Right atrium auricular region (tissue), 2 donors: ENCODE results near the gene PRCC. TPM values are rescaled to one million over a fixed set of nuclear protein-coding genes. Genes with fewer than 3 reads are reported as not detected.

Experiments
- DNase-seq: peaks from one replicate; pipeline ENCODE4 v3.0.0-alpha.2; 2019; ENCODE audit warnings: low spot score
- H3K27ac ChIP-seq, 2 donors: fragments of 200-600 bp; sonication (generic); 1 replicate in 1 of 2; 2 replicates in 1 of 2; pipeline ENCODE4 v1.5.1; 2016 to 2019
- H3K27me3 ChIP-seq, 2 donors: fragments of 200-600 bp; sonication (generic); one replicate each; pipeline versions ENCODE4 v1.5.1 to v1.6.0; 2017 to 2019
- H3K36me3 ChIP-seq: fragments of 200-600 bp; sonication (generic); one replicate; pipeline ENCODE4 v1.5.1; 2016
- H3K4me1 ChIP-seq, 2 donors: fragments of 200-600 bp; sonication (generic); one replicate each; pipeline versions ENCODE4 v1.5.1 to v1.6.0; 2017 to 2019
- H3K4me3 ChIP-seq, 2 donors: fragments of 200-600 bp; sonication (generic); 1 replicate in 1 of 2; 2 replicates in 1 of 2; pipeline ENCODE4 v1.5.1; 2017 to 2019; ENCODE audit warnings: mild to moderate bottlenecking in 1 of 2, moderate library complexity in 1 of 2
- H3K9me3 ChIP-seq, 2 donors: fragments of 200-600 bp; sonication (generic); one replicate each; pipeline ENCODE4 v1.5.1; 2019
- CTCF ChIP-seq, 2 donors: fragments of 200-600 bp; sonication (generic); IDR thresholded peaks; one replicate each; pipeline ENCODE4 v1.5.1; 2019; ENCODE audit warnings: antibody characterized with exemption in 2 of 2
- total RNA-seq, 2 donors: library from RNA; depleted of rRNA; stranded (reverse); fragments of >200 nt; gene quantifications; one replicate each; pipeline ENCODE4 v1.1.0, GENCODE V29; 2016

The PRCC gene
- total RNA-seq, 2 donors from 2014 or later: 29.8 to 34.3 TPM

- no peaks in the 10 kb centered on the region for H3K27me3 ChIP-seq
- peak overlapping the region; percentile 94 to 95 for H3K4me3 ChIP-seq
- peaks cover 0 to 62% of the 10 kb centered on the region in 2 donors for H3K4me1 ChIP-seq
- no peaks in the 10 kb centered on the region for H3K36me3 ChIP-seq
- peak overlapping the region; percentile 96 for H3K27ac ChIP-seq
- no peak for TF ChIP-seq CTCF (IDR thresholded peaks at IDR 0.05)
- DNase-seq: no peak
- H3K9me3 ChIP-seq: no peaks in the 10 kb centered on the region
Observed at GRCh38 chr1:156750191-156750672, 17.1 kb upstream of the PRCC start.

GRCh38 chr1:156750711-156751450 is 16.5 kb upstream of the PRCC start:
- H3K4me3 ChIP-seq: peak overlapping the region; percentile 94 to 95
- TF ChIP-seq CTCF (IDR thresholded peaks at IDR 0.05): no peak
- no peaks in the 10 kb centered on the region for H3K9me3 ChIP-seq
- peak overlapping the region; percentile 96 for H3K27ac ChIP-seq
- H3K27me3 ChIP-seq: no peaks in the 10 kb centered on the region
- DNase-seq: no peak
- H3K4me1 ChIP-seq: peaks cover 0 to 56% of the 10 kb centered on the region in 2 donors
- no peaks in the 10 kb centered on the region for H3K36me3 ChIP-seq

- Histone ChIP-seq H3K36me3 (no peaks in the 10 kb centered on the region), H3K27ac (peak within 1 kb of the TSS; percentile 96), H3K27me3 (no peaks in the 10 kb centered on the region), H3K4me3 (peak within 1 kb of the TSS; percentile 94 to 95), H3K4me1 (peaks cover 0 to 51% of the 10 kb centered on the region in 2 donors), H3K9me3 (no peaks in the 10 kb centered on the region)
- DNase-seq: no peak
- TF ChIP-seq CTCF (IDR thresholded peaks at IDR 0.05): no peak
Observed at GRCh38 chr1:156751451-156751756, 15.9 kb upstream of the PRCC start, which contains the start of gene HDGF. HDGF (minus strand) TSS chr1:156751675; CDS start chr1:156751429, 246 bp downstream.

GRCh38 chr1:156751757-156752481 is 15.4 kb upstream of the PRCC start:
- Histone ChIP-seq H3K27ac (peak overlapping the region; percentile 96), H3K36me3 (no peaks in the 10 kb centered on the region), H3K4me3 (peak overlapping the region; percentile 94 to 95), H3K9me3 (no peaks in the 10 kb centered on the region), H3K27me3 (no peaks in the 10 kb centered on the region), H3K4me1 (peaks cover 0 to 45% of the 10 kb centered on the region in 2 donors)
- TF ChIP-seq CTCF (IDR thresholded peaks at IDR 0.05): no peak
- peak; percentile 97 for DNase-seq

GRCh38 chr1:156752843-156753482 is 14.4 kb upstream of the PRCC start:
- TF ChIP-seq CTCF (IDR thresholded peaks at IDR 0.05): no peak
- no peak for DNase-seq
- Histone ChIP-seq H3K9me3 (no peaks in the 10 kb centered on the region), H3K4me1 (peaks cover 0 to 37% of the 10 kb centered on the region in 2 donors), H3K36me3 (no peaks in the 10 kb centered on the region), H3K4me3 (peak overlapping the region in 1 of 2 donors; percentile 95), H3K27ac (peak overlapping the region in 1 of 2 donors; percentile 96), H3K27me3 (no peaks in the 10 kb centered on the region)
